K562 (cell line): ENCODE results near the gene TEX22. TPM values are rescaled to one million over a fixed set of nuclear protein-coding genes. Genes with fewer than 3 reads are reported as not detected.

Experiments used
- ADNP ChIP-seq: fragments of 200-800 bp; sonication (Bioruptor generic); IDR thresholded peaks from 2 replicates; pipeline ENCODE4 v1.6.1; 2016; ENCODE audit warnings: missing genetic modification characterization, missing compliant biosample characterization
- CBX2 ChIP-seq: fragments of 200-600 bp; sonication (generic); IDR thresholded peaks from one replicate; pipeline ENCODE4 v1.6.1; 2012; ENCODE audit warnings: mild to moderate bottlenecking, low read length, inconsistent platforms; ENCODE audit not compliant: insufficient read depth, poor library complexity, severe bottlenecking
- CLOCK ChIP-seq: fragments of 250-450 bp; sonication (Bioruptor Pico); IDR thresholded peaks from 2 replicates; pipeline ENCODE4 v1.4.0; 2020; ENCODE audit warnings: mild to moderate bottlenecking, moderate library complexity, borderline replicate concordance
- CXXC5 ChIP-seq: fragments of 250-450 bp; sonication (Bioruptor Pico); IDR thresholded peaks from 2 replicates; pipeline ENCODE4 v1.8.0; 2022; ENCODE audit warnings: inconsistent platforms, mild to moderate bottlenecking, moderate library complexity
- HIVEP1 ChIP-seq: fragments of 250-450 bp; sonication (Bioruptor Pico); IDR thresholded peaks from 2 replicates; pipeline ENCODE4 v1.4.0; 2020; ENCODE audit warnings: mild to moderate bottlenecking
- MECOM ChIP-seq: fragments of 250-450 bp; sonication (Bioruptor Pico); IDR thresholded peaks from 2 replicates; pipeline ENCODE4 v1.8.0; 2022; ENCODE audit warnings: inconsistent platforms
- NCOR1 ChIP-seq: fragments of 450-650 bp; IDR thresholded peaks from 2 replicates; pipeline ENCODE4 v1.6.1; 2016; ENCODE audit warnings: mild to moderate bottlenecking, moderate library complexity
- PURB ChIP-seq: sonication (generic); formaldehyde crosslinking; IDR thresholded peaks from 2 replicates; pipeline ENCODE4 v1.9.0; 2021; ENCODE audit warnings: low read depth, mild to moderate bottlenecking, missing genetic modification reagents
- ZNF224 ChIP-seq: sonication (generic); formaldehyde crosslinking; IDR thresholded peaks from 2 replicates; pipeline ENCODE4 v1.8.0; 2022; ENCODE audit warnings: mild to moderate bottlenecking, missing genetic modification reagents
- ZNF507 ChIP-seq: conservative IDR thresholded peaks from 2 replicates; pipeline ENCODE4 v1.6.1; 2017; ENCODE audit warnings: missing genetic modification characterization, missing compliant biosample characterization
- polyA plus RNA-seq, 8 experiments: library from polyadenylated mRNA; depleted of rRNA in 4 of 8; stranded (reverse) in 5 of 8; unstranded in 3 of 8; fragments of >200 nt; fragmentation: Nextera tagmentation in 2 of 8; fragmentation: Illumina TruSeq in 1 of 8; extraction: Ambion mirVana in 2 of 8; extraction: Trizol in 1 of 8; gene quantifications; 2 replicates each; pipeline versions ENCODE4 v1.2.1 to v1.2.3, GENCODE V29; 2011 to 2014; ENCODE audit warnings: inconsistent platforms in 1 of 8, missing spikeins in 1 of 8
- total RNA-seq, 7 experiments: library from RNA; depleted of rRNA in 6 of 7; stranded (reverse); fragments of >200 nt in 6 of 7; fragmentation: Illumina TruSeq in 2 of 7; extraction: Trizol in 2 of 7; gene quantifications; 2 replicates each; pipeline versions ENCODE4 v1.2.1 to v1.2.3, GENCODE V29; 2011 to 2021; ENCODE audit warnings: low replicate concordance in 1 of 7
- TF ChIP-seq, protein P1 (sequence below): fragments of 450-650 bp; IDR thresholded peaks from 2 replicates; pipeline ENCODE4 v1.6.1; 2016; ENCODE audit warnings: missing biosample characterization, missing genetic modification characterization
- TF ChIP-seq, protein P2 (sequence below): fragments of 450-650 bp; IDR thresholded peaks from 2 replicates; pipeline ENCODE4 v1.6.1; 2016; ENCODE audit warnings: mild to moderate bottlenecking, moderate library complexity

Gene TEX22
- total and polyA plus RNA-seq, 9 of the 15 experiments (the other 6 are each of a cell fraction or from before 2014, with no cell fraction given), result 0.04 to 1.7 (median 0.23) TPM; not detected in 2

DNA sequence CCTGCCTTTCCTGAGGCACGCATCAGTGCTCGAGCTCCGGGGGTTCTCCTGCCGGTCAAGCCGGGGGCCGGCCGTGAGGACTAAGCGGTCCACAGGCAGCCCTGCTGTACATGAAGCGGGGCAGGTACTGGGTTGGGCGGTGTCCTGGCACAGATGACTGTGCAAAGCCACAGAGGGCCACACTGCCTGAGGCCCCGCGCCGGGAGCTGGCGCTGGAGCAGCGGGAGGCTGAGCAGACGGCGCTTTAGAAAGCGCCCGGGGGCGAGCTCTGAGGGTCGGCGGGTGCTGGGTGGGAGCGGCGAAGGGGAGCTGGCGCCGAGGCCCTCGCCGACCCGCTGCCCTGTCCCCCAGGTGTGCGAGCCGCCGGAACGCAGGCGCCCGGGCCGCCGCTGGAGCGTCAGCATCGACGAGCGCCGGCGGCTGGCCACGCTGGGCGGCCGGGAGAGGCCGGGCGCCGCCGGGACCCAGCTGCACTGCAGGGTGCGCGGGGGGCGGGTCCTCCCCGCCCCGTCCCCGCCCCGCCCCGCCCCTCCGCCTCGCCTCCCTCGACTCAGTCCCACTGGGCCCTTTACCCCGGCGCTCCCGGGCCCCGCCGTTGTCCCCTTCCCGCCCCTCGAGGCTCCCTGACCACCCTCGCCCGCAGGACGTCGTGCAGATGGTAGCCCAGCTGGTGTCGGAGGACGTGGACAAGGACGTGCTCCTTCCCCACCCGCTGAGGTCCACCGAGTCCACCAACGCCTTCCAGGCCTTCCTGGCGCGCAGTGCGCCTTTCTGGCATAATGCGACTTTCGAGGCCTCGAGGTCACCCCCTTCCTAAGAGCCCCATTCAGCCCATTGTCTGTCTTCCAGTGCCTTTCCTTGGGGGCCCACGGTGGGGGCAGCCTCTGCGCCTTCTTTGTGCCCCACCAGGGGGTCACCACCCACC is 12.9 kb downstream of the TEX22 start (continued):
- TF ChIP-seq PURB (CRISPR knock-in tag) (no peak), HIVEP1 (CRISPR knock-in tag) (no peak), MECOM (no peak), CLOCK (CRISPR knock-in tag) (no peak), ADNP (tag) (no peak), CBX2 (no peak), CXXC5 (CRISPR knock-in tag) (0 out of 2 replicates have a peak, but pooled peaks have one; percentile 45), ZNF507 (tag) (no peak), NCOR1 (no peak), ZNF224 (CRISPR knock-in tag) (no peak)
- TF ChIP-seq, protein P1, sequence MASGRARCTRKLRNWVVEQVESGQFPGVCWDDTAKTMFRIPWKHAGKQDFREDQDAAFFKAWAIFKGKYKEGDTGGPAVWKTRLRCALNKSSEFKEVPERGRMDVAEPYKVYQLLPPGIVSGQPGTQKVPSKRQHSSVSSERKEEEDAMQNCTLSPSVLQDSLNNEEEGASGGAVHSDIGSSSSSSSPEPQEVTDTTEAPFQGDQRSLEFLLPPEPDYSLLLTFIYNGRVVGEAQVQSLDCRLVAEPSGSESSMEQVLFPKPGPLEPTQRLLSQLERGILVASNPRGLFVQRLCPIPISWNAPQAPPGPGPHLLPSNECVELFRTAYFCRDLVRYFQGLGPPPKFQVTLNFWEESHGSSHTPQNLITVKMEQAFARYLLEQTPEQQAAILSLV (tag), result no peak
- TF ChIP-seq, protein P2, sequence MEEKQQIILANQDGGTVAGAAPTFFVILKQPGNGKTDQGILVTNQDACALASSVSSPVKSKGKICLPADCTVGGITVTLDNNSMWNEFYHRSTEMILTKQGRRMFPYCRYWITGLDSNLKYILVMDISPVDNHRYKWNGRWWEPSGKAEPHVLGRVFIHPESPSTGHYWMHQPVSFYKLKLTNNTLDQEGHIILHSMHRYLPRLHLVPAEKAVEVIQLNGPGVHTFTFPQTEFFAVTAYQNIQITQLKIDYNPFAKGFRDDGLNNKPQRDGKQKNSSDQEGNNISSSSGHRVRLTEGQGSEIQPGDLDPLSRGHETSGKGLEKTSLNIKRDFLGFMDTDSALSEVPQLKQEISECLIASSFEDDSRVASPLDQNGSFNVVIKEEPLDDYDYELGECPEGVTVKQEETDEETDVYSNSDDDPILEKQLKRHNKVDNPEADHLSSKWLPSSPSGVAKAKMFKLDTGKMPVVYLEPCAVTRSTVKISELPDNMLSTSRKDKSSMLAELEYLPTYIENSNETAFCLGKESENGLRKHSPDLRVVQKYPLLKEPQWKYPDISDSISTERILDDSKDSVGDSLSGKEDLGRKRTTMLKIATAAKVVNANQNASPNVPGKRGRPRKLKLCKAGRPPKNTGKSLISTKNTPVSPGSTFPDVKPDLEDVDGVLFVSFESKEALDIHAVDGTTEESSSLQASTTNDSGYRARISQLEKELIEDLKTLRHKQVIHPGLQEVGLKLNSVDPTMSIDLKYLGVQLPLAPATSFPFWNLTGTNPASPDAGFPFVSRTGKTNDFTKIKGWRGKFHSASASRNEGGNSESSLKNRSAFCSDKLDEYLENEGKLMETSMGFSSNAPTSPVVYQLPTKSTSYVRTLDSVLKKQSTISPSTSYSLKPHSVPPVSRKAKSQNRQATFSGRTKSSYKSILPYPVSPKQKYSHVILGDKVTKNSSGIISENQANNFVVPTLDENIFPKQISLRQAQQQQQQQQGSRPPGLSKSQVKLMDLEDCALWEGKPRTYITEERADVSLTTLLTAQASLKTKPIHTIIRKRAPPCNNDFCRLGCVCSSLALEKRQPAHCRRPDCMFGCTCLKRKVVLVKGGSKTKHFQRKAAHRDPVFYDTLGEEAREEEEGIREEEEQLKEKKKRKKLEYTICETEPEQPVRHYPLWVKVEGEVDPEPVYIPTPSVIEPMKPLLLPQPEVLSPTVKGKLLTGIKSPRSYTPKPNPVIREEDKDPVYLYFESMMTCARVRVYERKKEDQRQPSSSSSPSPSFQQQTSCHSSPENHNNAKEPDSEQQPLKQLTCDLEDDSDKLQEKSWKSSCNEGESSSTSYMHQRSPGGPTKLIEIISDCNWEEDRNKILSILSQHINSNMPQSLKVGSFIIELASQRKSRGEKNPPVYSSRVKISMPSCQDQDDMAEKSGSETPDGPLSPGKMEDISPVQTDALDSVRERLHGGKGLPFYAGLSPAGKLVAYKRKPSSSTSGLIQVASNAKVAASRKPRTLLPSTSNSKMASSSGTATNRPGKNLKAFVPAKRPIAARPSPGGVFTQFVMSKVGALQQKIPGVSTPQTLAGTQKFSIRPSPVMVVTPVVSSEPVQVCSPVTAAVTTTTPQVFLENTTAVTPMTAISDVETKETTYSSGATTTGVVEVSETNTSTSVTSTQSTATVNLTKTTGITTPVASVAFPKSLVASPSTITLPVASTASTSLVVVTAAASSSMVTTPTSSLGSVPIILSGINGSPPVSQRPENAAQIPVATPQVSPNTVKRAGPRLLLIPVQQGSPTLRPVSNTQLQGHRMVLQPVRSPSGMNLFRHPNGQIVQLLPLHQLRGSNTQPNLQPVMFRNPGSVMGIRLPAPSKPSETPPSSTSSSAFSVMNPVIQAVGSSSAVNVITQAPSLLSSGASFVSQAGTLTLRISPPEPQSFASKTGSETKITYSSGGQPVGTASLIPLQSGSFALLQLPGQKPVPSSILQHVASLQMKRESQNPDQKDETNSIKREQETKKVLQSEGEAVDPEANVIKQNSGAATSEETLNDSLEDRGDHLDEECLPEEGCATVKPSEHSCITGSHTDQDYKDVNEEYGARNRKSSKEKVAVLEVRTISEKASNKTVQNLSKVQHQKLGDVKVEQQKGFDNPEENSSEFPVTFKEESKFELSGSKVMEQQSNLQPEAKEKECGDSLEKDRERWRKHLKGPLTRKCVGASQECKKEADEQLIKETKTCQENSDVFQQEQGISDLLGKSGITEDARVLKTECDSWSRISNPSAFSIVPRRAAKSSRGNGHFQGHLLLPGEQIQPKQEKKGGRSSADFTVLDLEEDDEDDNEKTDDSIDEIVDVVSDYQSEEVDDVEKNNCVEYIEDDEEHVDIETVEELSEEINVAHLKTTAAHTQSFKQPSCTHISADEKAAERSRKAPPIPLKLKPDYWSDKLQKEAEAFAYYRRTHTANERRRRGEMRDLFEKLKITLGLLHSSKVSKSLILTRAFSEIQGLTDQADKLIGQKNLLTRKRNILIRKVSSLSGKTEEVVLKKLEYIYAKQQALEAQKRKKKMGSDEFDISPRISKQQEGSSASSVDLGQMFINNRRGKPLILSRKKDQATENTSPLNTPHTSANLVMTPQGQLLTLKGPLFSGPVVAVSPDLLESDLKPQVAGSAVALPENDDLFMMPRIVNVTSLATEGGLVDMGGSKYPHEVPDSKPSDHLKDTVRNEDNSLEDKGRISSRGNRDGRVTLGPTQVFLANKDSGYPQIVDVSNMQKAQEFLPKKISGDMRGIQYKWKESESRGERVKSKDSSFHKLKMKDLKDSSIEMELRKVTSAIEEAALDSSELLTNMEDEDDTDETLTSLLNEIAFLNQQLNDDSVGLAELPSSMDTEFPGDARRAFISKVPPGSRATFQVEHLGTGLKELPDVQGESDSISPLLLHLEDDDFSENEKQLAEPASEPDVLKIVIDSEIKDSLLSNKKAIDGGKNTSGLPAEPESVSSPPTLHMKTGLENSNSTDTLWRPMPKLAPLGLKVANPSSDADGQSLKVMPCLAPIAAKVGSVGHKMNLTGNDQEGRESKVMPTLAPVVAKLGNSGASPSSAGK, result peak; percentile 53; the same call in 1 of the 2 replicates
